ENCODE measurements around the gene SYT17.

GRCh38 chr16:19151310-19151709 lies 16.7 kb upstream of the SYT17 start:
- TF ChIP-seq CTCF (IDR thresholded peaks at IDR 0.05; ENCODE audit: insufficient read depth, low read length) = no peak
- no peak for TF ChIP-seq POLR2AphosphoS5 (IDR thresholded peaks at IDR 0.05; ENCODE audit: low read depth)
- no peak for TF ChIP-seq REST (IDR thresholded peaks at IDR 0.05; ENCODE audit: insufficient replicate concordance, low read depth)
